ENCODE measurements around the gene AGMAT. TPM values are rescaled to one million over a fixed set of nuclear protein-coding genes. Genes with fewer than 3 reads are reported as not detected.

Gene AGMAT
- total RNA-seq, 6 donors from 2014 or later = 0.13 to 0.29 TPM; not detected in 4

- Histone ChIP-seq H3K9me3 (no peaks in the 10 kb centered on the region), H3K4me3 (no peak overlapping the region), H3K36me3 (peaks cover 30 to 72% (median 56%) of the 10 kb centered on the region in 4 donors), H3K4me1 (no peaks in the 10 kb centered on the region), H3K27ac (no peak overlapping the region), H3K27me3 (no peaks in the 10 kb centered on the region)
- 94 to 96% methylated on average over 17 to 18 of the region's 18 CpGs for WGBS, 2 donors
- TF ChIP-seq POLR2AphosphoS5 (IDR thresholded peaks at IDR 0.05) (no peak), CTCF (IDR thresholded peaks at IDR 0.05) (no peak), EP300 (IDR thresholded peaks at IDR 0.05) (no peak), POLR2A (IDR thresholded peaks at IDR 0.05) (no peak)
- ATAC-seq (ENCODE audit: low FRiP score in 2 of 2) = no peak
- no peak for DNase-seq
These were observed 16.3 kb downstream of the AGMAT start for GRCh38 chr1:15568387-15569073.

GRCh38 chr1:15559189-15559810 is 25.6 kb downstream of the AGMAT start:
- H3K9me3 ChIP-seq = no peaks in the 10 kb centered on the region
- H3K4me3 ChIP-seq = no peak overlapping the region
- TF ChIP-seq POLR2AphosphoS5 (IDR thresholded peaks at IDR 0.05) (no peak), CTCF (IDR thresholded peaks at IDR 0.05) (no peak), POLR2A (IDR thresholded peaks at IDR 0.05) (no peak), EP300 (IDR thresholded peaks at IDR 0.05) (no peak)
- peaks cover 12 to 52% (median 32%) of the 10 kb centered on the region in 4 donors for H3K36me3 ChIP-seq
- H3K27ac ChIP-seq = no peak overlapping the region
- 90% methylated on average over 12 of the region's 12 CpGs for WGBS, 2 donors
- H3K4me1 ChIP-seq = no peaks in the 10 kb centered on the region
- no peaks in the 10 kb centered on the region for H3K27me3 ChIP-seq
- ATAC-seq (ENCODE audit: low FRiP score in 2 of 2) = no peak
- no peak for DNase-seq

GRCh38 chr1:15558516-15558915 is 26.3 kb downstream of the AGMAT start:
- Histone ChIP-seq H3K27ac (no peak overlapping the region), H3K27me3 (no peaks in the 10 kb centered on the region), H3K4me1 (no peaks in the 10 kb centered on the region), H3K36me3 (peaks cover 7 to 44% (median 25%) of the 10 kb centered on the region in 4 donors), H3K4me3 (no peak overlapping the region), H3K9me3 (no peaks in the 10 kb centered on the region)
- TF ChIP-seq POLR2A (IDR thresholded peaks at IDR 0.05) (no peak), CTCF (IDR thresholded peaks at IDR 0.05) (no peak), EP300 (IDR thresholded peaks at IDR 0.05) (no peak), POLR2AphosphoS5 (IDR thresholded peaks at IDR 0.05) (no peak)
- 92% methylated on average over 4 of the region's 4 CpGs for WGBS, 2 donors
- ATAC-seq (ENCODE audit: low FRiP score in 2 of 2) (no peak), DNase-seq (no peak)

GRCh38 chr1:15557594-15557993 is 27.3 kb downstream of the AGMAT start:
- no peak for TF ChIP-seq POLR2AphosphoS5 (IDR thresholded peaks at IDR 0.05)
- no peak for TF ChIP-seq CTCF (IDR thresholded peaks at IDR 0.05)
- TF ChIP-seq EP300 (IDR thresholded peaks at IDR 0.05) = no peak
- no peak for TF ChIP-seq POLR2A (IDR thresholded peaks at IDR 0.05)
- no peaks in the 10 kb centered on the region for H3K27me3 ChIP-seq
- H3K4me3 ChIP-seq = no peak overlapping the region
- DNase-seq (no peak), ATAC-seq (ENCODE audit: low FRiP score in 2 of 2) (no peak)
- peaks cover 3 to 37% (median 21%) of the 10 kb centered on the region in 4 donors for H3K36me3 ChIP-seq
- H3K27ac ChIP-seq = no peak overlapping the region
- H3K9me3 ChIP-seq = no peaks in the 10 kb centered on the region
- no peaks in the 10 kb centered on the region for H3K4me1 ChIP-seq
- WGBS, 2 donors = 80 to 88% methylated on average over 2 of the region's 2 CpGs

Measured in upper lobe of left lung (tissue), 6 donors.